Stomach (tissue), 4 donors: ENCODE measurements around the gene ZNF629.

ENCODE experiments used
- CTCF ChIP-seq, 7 experiments: fragments of 450-650 bp in 4 of 7; fragments of 200-600 bp in 3 of 7; sonication (generic) in 3 of 7; IDR thresholded peaks; one replicate each; pipeline ENCODE4 v1.5.1; 2016 to 2019; ENCODE audit warnings: antibody characterized with exemption in 7 of 7, control low read depth in 2 of 7, mild to moderate bottlenecking in 1 of 7
- EP300 ChIP-seq: sonication (generic); formaldehyde crosslinking; IDR thresholded peaks from one replicate; pipeline ENCODE4 v1.6.1; 2017; ENCODE audit warnings: antibody characterized with exemption
- POLR2A ChIP-seq, 4 donors: fragments of 450-650 bp; IDR thresholded peaks; one replicate each; pipeline ENCODE4 v1.6.1; 2016; ENCODE audit warnings: antibody characterized with exemption in 4 of 4, control low read depth in 2 of 4, mild to moderate bottlenecking in 1 of 4, moderate library complexity in 1 of 4
- POLR2AphosphoS5 ChIP-seq, 3 donors: sonication (generic); formaldehyde crosslinking; IDR thresholded peaks; one replicate each; pipeline ENCODE4 v1.6.1; 2016; ENCODE audit warnings: antibody characterized with exemption in 3 of 3

GRCh38 chr16:30780021-30780420 is 7.0 kb downstream of the ZNF629 start:
- TF ChIP-seq CTCF (IDR thresholded peaks at IDR 0.05) = no peak
- no peak for TF ChIP-seq POLR2A (IDR thresholded peaks at IDR 0.05)
- TF ChIP-seq POLR2AphosphoS5 (IDR thresholded peaks at IDR 0.05) = no peak
- TF ChIP-seq EP300 = no peak
